Keratinocyte (primary cell): ENCODE results near the gene MUC5B.

ENCODE experiments used
- CTCF ChIP-seq, 3 experiments: IDR thresholded peaks in 1 of 3; conservative IDR thresholded peaks in 1 of 3; optimal IDR thresholded peaks in 1 of 3; 2 replicates in 2 of 3; 3 replicates in 1 of 3; pipeline versions ENCODE3 to v1.5.1; 2011; ENCODE audit warnings: low read length in 3 of 3, mild to moderate bottlenecking in 3 of 3, moderate library complexity in 2 of 3, control low read depth in 1 of 3, inconsistent platforms in 1 of 3; ENCODE audit not compliant: insufficient read depth in 2 of 3; ENCODE audit errors: extremely low read depth in 1 of 3
- EZH2 ChIP-seq: IDR thresholded peaks from one replicate; pipeline ENCODE4 v1.6.1; 2012; ENCODE audit warnings: inconsistent platforms, mild to moderate bottlenecking, low read length, moderate library complexity

GRCh38 chr11:1242289-1242688, 19.4 kb downstream of the MUC5B start:
- TF ChIP-seq CTCF (optimal IDR thresholded peaks at IDR 0.05 in 1 of 3, IDR thresholded peaks at IDR 0.05 in 1 of 3, conservative IDR thresholded peaks at IDR 0.05 in 1 of 3; ENCODE audit: extremely low read depth in 1 of 3, insufficient read depth in 2 of 3, low read length in 3 of 3): no peak
- TF ChIP-seq EZH2: no peak
